GM12878 (cell line): ENCODE results near the gene FAM181B. TPM values are rescaled to one million over a fixed set of nuclear protein-coding genes. Genes with fewer than 3 reads are reported as not detected.

Source experiments
- ATAC-seq: fragments of 200-7000 bp; cut with Tn5 transposase; 3 replicates; pipeline ENCODE4 v1.9.1; 2020; ENCODE audit warnings: mild to moderate bottlenecking, moderate library complexity
- BruUV-seq: library from RNA; stranded (reverse); fragments of 400-500 nt; replicated peaks from 2 replicates; lab custom pipeline; 2021; lab: Mats Ljungman, UMichigan
- CTCF ChIA-PET: fragments of 300-600 bp; sonication (Branson Sonifier 250); formaldehyde crosslinking; extraction: SDS; loops from one replicate; lab custom pipeline; 2021; ENCODE audit warnings: inconsistent platforms; lab: Yijun Ruan, JAX
- POLR2A ChIA-PET: fragments of 350-600 bp; formaldehyde crosslinking; extraction: SDS; loops from one replicate; lab custom pipeline; 2021; ENCODE audit warnings: inconsistent platforms; lab: Charles Lee
- RAD21 ChIA-PET: fragments of 300-600 bp; sonication (Branson Sonifier 250); formaldehyde crosslinking; loops from one replicate; lab custom pipeline; 2023; ENCODE audit warnings: antibody characterized with exemption; ENCODE audit not compliant: unreplicated experiment; lab: Charles Lee
- SMC1A ChIA-PET: fragments of 300-600 bp; sonication (Branson Sonifier 250); formaldehyde crosslinking; loops from one replicate; lab custom pipeline; 2023; ENCODE audit not compliant: unreplicated experiment, uncharacterized antibody; lab: Charles Lee
- DNase-seq: peaks from one replicate; pipeline ENCODE4 v3.0.0-alpha.2; 2011; ENCODE audit warnings: low read depth, low spot score
- FAIRE-seq: peaks from 3 replicates; lab custom pipeline; 2011; peaks lifted over from hg19 to GRCh38; lab: Jason Lieb, UNC
- H2AFZ ChIP-seq: 2 replicates; pipeline ENCODE4 v1.6.0; 2011; ENCODE audit warnings: low read depth, low read length, control low read depth; ENCODE audit not compliant: control insufficient read depth
- H3K27ac ChIP-seq: 2 replicates; pipeline ENCODE4 v1.5.1; 2011; ENCODE audit warnings: control low read depth; ENCODE audit not compliant: control insufficient read depth, insufficient read depth
- H3K27me3 ChIP-seq, 2 experiments: replicated peaks in 1 of 2; 2 replicates each; pipeline versions ENCODE4 v1.6.0 to v1.6.1; 2011; ENCODE audit warnings: low read length in 1 of 2; ENCODE audit not compliant: control insufficient read depth in 2 of 2, insufficient read depth in 2 of 2
- H3K36me3 ChIP-seq, 2 experiments: 2 replicates each; pipeline ENCODE4 v1.5.1; 2011; ENCODE audit warnings: low read length in 1 of 2; ENCODE audit not compliant: control insufficient read depth in 2 of 2, insufficient read depth in 2 of 2
- H3K4me1 ChIP-seq: 2 replicates; pipeline ENCODE4 v1.6.1; 2011; ENCODE audit warnings: mild to moderate bottlenecking, low read length, moderate library complexity, mixed read lengths; ENCODE audit not compliant: control insufficient read depth, insufficient read depth
- H3K4me2 ChIP-seq: 2 replicates; pipeline ENCODE4 v1.6.0; 2011; ENCODE audit warnings: control low read depth; ENCODE audit not compliant: control insufficient read depth, insufficient read depth
- H3K4me3 ChIP-seq: fragments of 200-600 bp; sonication (generic); 2 replicates; pipeline ENCODE4 v1.5.1; 2016
- H3K79me2 ChIP-seq: 2 replicates; pipeline ENCODE4 v1.6.0; 2011; ENCODE audit warnings: low read length; ENCODE audit not compliant: control insufficient read depth, insufficient read depth
- H3K9ac ChIP-seq: 2 replicates; pipeline ENCODE4 v1.8.0; 2011; ENCODE audit warnings: low read length, control low read depth, mixed read lengths; ENCODE audit not compliant: control insufficient read depth, insufficient read depth
- H3K9me3 ChIP-seq: replicated peaks from 3 replicates; pipeline ENCODE4 v1.5.1; 2011; ENCODE audit warnings: mild to moderate bottlenecking, low read length; ENCODE audit not compliant: control insufficient read depth, insufficient read depth
- H4K20me1 ChIP-seq: 2 replicates; pipeline ENCODE4 v1.6.0; 2011; ENCODE audit not compliant: control insufficient read depth, insufficient read depth
- CEBPB ChIP-seq, 2 experiments: fragments of 150-350 bp in 1 of 2; IDR thresholded peaks; 2 replicates each; pipeline ENCODE4 v1.6.1; 2012 to 2014; ENCODE audit warnings: low read depth in 2 of 2, low read length in 2 of 2, borderline replicate concordance in 1 of 2, inconsistent platforms in 1 of 2
- EGR1 ChIP-seq, 2 experiments: IDR thresholded peaks; 1 replicate in 1 of 2; 2 replicates in 1 of 2; pipeline ENCODE4 v1.6.1; 2011 to 2012; ENCODE audit warnings: low read depth in 2 of 2, low read length in 2 of 2, borderline replicate concordance in 1 of 2, mild to moderate bottlenecking in 1 of 2, moderate library complexity in 1 of 2
- HDAC6 ChIP-seq: fragments of 200-600 bp; sonication (generic); IDR thresholded peaks from one replicate; pipeline ENCODE4 v1.8.0; 2017; ENCODE audit warnings: antibody characterized with exemption; ENCODE audit not compliant: unreplicated experiment
- IKZF1 ChIP-seq: fragments of 450-650 bp; conservative IDR thresholded peaks from 2 replicates; pipeline ENCODE4 v1.6.1; 2017; ENCODE audit warnings: antibody characterized with exemption, mild to moderate bottlenecking
- NR2C2 ChIP-seq: IDR thresholded peaks from 2 replicates; pipeline ENCODE4 v1.6.1; 2011; ENCODE audit warnings: borderline replicate concordance, low read depth; ENCODE audit not compliant: control insufficient read depth, insufficient read length
- RELB ChIP-seq: fragments of 450-650 bp; IDR thresholded peaks from 2 replicates; pipeline ENCODE4 v1.6.1; 2017; ENCODE audit warnings: low read depth, mild to moderate bottlenecking, moderate library complexity
- STAT3 ChIP-seq: IDR thresholded peaks from 2 replicates; pipeline ENCODE4 v1.6.1; 2011; ENCODE audit warnings: low read depth, low read length, improper control_type of control experiment
- TCF7 ChIP-seq: IDR thresholded peaks from 2 replicates; pipeline ENCODE4 v1.6.1; 2014; ENCODE audit warnings: antibody characterized with exemption, borderline replicate concordance
- YY1 ChIP-seq: IDR thresholded peaks from 2 replicates; pipeline ENCODE4 v1.6.1; 2011; ENCODE audit warnings: low read depth, mild to moderate bottlenecking, low read length
- WGBS: methylation state at CpG from one replicate; pipeline ENCODE4 v1.1.6; 2016; ENCODE audit warnings: low lambda C conversion rate; ENCODE audit not compliant: insufficient replicate concordance, insufficient coverage; ENCODE audit errors: missing lambda C conversion rate; 5-methylcytosine and 5-hydroxymethylcytosine counted together
- in situ Hi-C: fragments of 300-500 bp; cut with MboI; formaldehyde crosslinking; loops from 9 replicates; pipeline ENCODE4 v1.14.3; 2018; ENCODE audit warnings: mixed read lengths
- intact Hi-C: fragments of 100-400 bp; cut with micrococcal nuclease; formaldehyde crosslinking; loops from one replicate; pipeline ENCODE4 v1.14.2; 2022; ENCODE audit not compliant: unreplicated experiment
- polyA plus RNA-seq, 11 experiments: library from polyadenylated mRNA; depleted of rRNA in 4 of 11; unstranded in 6 of 11; stranded (reverse) in 5 of 11; fragments of >200 nt; fragmentation: Nextera tagmentation in 4 of 11; fragmentation: Illumina TruSeq in 1 of 11; extraction: Ambion mirVana in 4 of 11; extraction: Trizol in 1 of 11; gene quantifications; 1 replicate in 1 of 11; 2 replicates in 10 of 11; pipeline versions ENCODE4 v1.2.1 to v1.2.3, GENCODE V29; 2011 to 2016; ENCODE audit warnings: inconsistent platforms in 2 of 11, missing spikeins in 2 of 11, low read depth in 1 of 11
- total RNA-seq, 4 experiments: library from RNA; depleted of rRNA in 3 of 4; stranded (reverse); fragments of >200 nt in 3 of 4; fragmentation: Illumina TruSeq in 1 of 4; extraction: Trizol in 1 of 4; gene quantifications; 2 replicates each; pipeline versions ENCODE4 v1.2.1 to v1.2.3, GENCODE V29; 2013 to 2021
- TF ChIP-seq, protein P1 (sequence below): IDR thresholded peaks from 2 replicates; pipeline ENCODE4 v1.6.1; 2011; ENCODE audit warnings: borderline replicate concordance, low read depth, mild to moderate bottlenecking, moderate library complexity, mixed read lengths, low read length; ENCODE audit not compliant: insufficient read depth; ENCODE audit errors: extremely low read length

The FAM181B gene
- total and polyA plus RNA-seq, 10 of the 15 experiments (the other 5 are each of a cell fraction or from before 2014, with no cell fraction given) = not detected

DNA sequence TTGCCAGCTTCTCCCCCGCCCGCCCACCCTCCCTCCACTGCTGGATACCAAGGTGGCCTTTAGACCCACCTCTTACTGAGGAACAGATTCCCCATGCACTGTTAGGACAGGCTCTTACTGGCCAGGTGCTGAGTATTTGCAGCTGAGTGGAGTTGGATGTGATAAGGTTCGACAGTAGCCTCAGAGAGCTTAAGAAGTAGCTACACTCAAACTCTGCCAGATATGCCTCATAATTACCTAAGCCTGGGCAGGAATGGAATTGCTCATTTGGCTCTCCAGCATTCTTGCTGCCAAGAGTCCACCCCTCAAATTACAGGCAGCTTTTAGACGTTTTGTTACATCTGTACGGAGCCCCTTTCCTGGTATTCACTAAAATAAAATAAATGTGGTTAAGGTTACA is 9.6 kb downstream of the FAM181B start:
- ChIA-PET SMC1A (no interaction called here), POLR2A (no interaction called here), RAD21 (no interaction called here), CTCF (interaction anchor here (1.4 kb wide), 1 partner anchor 52 kb away, joined by 4 read pairs; no protein-coding TSS in a partner anchor)
- Histone ChIP-seq H4K20me1 (no peaks in the 10 kb centered on the region), H3K27ac (no peak overlapping the region), H3K4me3 (no peak overlapping the region), H2AFZ (no peak overlapping the region), H3K9me3 (no peaks in the 10 kb centered on the region), H3K27me3 (no peaks in the 10 kb centered on the region; a peak in 1 of 4 replicates), H3K36me3 (no peaks in the 10 kb centered on the region), H3K4me1 (no peaks in the 10 kb centered on the region), H3K79me2 (no peaks in the 10 kb centered on the region), H3K9ac (no peak overlapping the region), H3K4me2 (no peak overlapping the region)
- FAIRE-seq (no peak), DNase-seq (no peak), ATAC-seq (no peak)
- BruUV-seq = no TSS peak
- WGBS = 6% methylated on average over 5 of the region's 5 CpGs
- in situ Hi-C loops (loop anchor here (10.0 kb wide), 1 partner anchor 1091 kb away; no protein-coding TSS in a partner anchor), intact Hi-C loops (no loop called here)
- TF ChIP-seq HDAC6 (no peak), STAT3 (no peak), TCF7 (no peak), CEBPB (IDR thresholded peaks at IDR 0.05; ENCODE audit: borderline replicate concordance in 1 of 2, low read depth in 2 of 2, low read length in 2 of 2) (no peak), RELB (no peak), NR2C2 (no peak), YY1 (no peak), IKZF1 (no peak), EGR1 (IDR thresholded peaks at IDR 0.05; ENCODE audit: borderline replicate concordance in 1 of 2, low read depth in 2 of 2, low read length in 2 of 2) (no peak)
- TF ChIP-seq, protein P1, sequence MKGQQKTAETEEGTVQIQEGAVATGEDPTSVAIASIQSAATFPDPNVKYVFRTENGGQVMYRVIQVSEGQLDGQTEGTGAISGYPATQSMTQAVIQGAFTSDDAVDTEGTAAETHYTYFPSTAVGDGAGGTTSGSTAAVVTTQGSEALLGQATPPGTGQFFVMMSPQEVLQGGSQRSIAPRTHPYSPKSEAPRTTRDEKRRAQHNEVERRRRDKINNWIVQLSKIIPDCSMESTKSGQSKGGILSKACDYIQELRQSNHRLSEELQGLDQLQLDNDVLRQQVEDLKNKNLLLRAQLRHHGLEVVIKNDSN = no peak
